ENCODE results near the gene KIAA1217. TPM values are rescaled to one million over a fixed set of nuclear protein-coding genes. Genes with fewer than 3 reads are reported as not detected.

KIAA1217 gene
- total RNA-seq, 2 experiments from 2014 or later: 0.67 to 1.3 TPM

DNA sequence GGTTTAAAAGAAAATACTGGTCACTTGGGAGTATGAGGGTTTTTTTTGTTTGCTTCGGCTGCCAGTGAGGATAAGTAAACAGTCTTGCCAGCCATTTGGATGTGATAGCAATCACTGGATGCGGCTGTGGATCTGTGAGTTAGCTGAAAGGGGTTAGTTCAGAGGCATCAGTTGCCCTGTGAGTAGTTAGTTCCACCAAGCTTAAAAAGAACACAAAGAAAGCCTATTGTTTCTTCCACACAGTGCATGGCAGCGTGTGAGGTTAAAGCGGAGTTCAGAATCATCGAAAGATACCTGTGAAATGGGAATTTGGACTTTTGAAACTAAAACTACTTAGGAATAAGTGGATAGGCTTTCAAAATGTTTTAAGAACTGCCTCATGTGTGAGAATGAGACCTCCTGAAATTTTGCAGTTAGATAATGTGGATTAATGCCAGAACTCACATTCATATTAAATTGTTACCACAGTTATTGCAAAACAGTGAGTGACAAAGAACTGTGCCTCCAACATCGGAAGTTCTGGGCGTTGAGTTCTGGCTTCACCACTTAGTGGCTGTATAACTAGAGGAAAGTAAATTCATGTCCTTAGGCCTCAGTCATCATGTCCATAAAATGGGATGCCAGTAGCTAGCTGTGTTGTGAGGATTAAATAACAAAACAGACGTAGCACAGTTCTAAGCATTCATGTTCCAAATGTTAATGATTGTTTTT is 31.3 kb downstream of the KIAA1217 start:
- no peaks in the 10 kb centered on the region for H3K36me3 Mint-ChIP-seq (ENCODE audit: low read depth)
- POLR2A ChIA-PET: no interaction called here

DNA sequence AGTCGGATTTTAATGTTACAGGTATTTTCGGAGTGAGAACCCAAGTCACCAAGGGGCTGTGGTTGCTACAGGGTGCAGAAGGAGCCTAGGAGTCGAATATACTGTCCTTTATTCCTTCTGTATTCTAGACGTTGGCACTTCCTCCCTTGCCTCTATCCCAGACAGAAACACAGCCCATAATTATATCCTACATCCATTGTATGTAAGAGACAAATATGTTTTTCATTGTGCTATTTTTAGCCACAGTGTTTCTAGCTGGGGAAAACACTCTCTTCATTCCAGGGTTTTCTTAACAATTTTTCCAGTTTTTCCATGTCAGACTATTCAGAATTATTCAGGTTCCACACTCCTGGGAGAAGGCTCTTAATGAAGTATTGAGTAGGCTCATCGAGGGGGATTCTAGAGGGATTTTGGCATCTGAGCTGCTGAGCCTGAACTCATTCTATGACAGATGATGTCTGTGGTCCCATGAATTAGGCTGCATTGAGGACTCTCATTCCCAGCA is 32.6 kb downstream of the KIAA1217 start:
- intact Hi-C loops (cut with micrococcal nuclease): no loop called here
- CTCF ChIA-PET: no interaction called here
- Mint-ChIP-seq H3K4me3 (no peak overlapping the region), H3K27me3 (peaks cover 9% of the 10 kb centered on the region), H3K4me1 (ENCODE audit: low read depth) (no peaks in the 10 kb centered on the region), H3K27ac (no peak overlapping the region), H3K9me3 (peaks cover 2% of the 10 kb centered on the region), H3K36me3 (ENCODE audit: low read depth) (no peaks in the 10 kb centered on the region)
- POLR2A ChIA-PET: no interaction called here
- ATAC-seq (no peak), DNase-seq (no peak)
- TF ChIP-seq, protein P1, sequence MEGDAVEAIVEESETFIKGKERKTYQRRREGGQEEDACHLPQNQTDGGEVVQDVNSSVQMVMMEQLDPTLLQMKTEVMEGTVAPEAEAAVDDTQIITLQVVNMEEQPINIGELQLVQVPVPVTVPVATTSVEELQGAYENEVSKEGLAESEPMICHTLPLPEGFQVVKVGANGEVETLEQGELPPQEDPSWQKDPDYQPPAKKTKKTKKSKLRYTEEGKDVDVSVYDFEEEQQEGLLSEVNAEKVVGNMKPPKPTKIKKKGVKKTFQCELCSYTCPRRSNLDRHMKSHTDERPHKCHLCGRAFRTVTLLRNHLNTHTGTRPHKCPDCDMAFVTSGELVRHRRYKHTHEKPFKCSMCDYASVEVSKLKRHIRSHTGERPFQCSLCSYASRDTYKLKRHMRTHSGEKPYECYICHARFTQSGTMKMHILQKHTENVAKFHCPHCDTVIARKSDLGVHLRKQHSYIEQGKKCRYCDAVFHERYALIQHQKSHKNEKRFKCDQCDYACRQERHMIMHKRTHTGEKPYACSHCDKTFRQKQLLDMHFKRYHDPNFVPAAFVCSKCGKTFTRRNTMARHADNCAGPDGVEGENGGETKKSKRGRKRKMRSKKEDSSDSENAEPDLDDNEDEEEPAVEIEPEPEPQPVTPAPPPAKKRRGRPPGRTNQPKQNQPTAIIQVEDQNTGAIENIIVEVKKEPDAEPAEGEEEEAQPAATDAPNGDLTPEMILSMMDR (IDR thresholded peaks at IDR 0.05): no peak

More for the DNA sequence above, 31.3 kb downstream of the KIAA1217 start:
- Mint-ChIP-seq H3K9me3 (peaks cover 2% of the 10 kb centered on the region), H3K4me3 (no peak overlapping the region), H3K27me3 (peaks cover 9% of the 10 kb centered on the region), H3K27ac (no peak overlapping the region), H3K4me1 (ENCODE audit: low read depth) (no peaks in the 10 kb centered on the region)
- CTCF ChIA-PET: no interaction called here
- no peak for DNase-seq
- TF ChIP-seq, protein P1 (IDR thresholded peaks at IDR 0.05): no peak
- ATAC-seq: no peak
- intact Hi-C loops (cut with micrococcal nuclease): no loop called here

DNA sequence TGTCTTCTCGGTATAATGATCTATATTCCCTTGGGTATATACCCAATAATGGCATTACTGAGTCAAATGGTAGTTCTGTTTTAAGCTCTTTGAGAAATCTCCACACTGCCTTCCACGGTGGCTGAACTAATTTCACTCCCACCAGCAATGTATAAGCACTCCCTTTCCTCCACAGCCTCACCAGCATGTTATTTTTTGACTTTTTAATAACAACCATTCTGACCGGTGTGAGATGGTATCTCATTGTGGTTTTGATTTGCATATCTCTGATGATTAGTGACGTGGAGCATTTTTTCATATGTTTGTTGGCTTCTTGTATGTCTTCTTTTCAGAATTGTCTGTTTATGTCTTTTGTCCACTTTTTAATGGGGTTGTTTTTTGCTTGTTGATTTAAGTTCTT is 33.6 kb downstream of the KIAA1217 start:
- Mint-ChIP-seq H3K9me3 (peaks cover 2% of the 10 kb centered on the region), H3K36me3 (ENCODE audit: low read depth) (no peaks in the 10 kb centered on the region), H3K27ac (no peak overlapping the region), H3K4me1 (ENCODE audit: low read depth) (no peaks in the 10 kb centered on the region), H3K27me3 (peaks cover 7% of the 10 kb centered on the region), H3K4me3 (no peak overlapping the region)
- no peak for ATAC-seq
- POLR2A ChIA-PET: no interaction called here
- CTCF ChIA-PET: interaction anchor here (1.1 kb wide), 1 partner anchor 315 kb away, joined by 3 read pairs; no protein-coding TSS in a partner anchor
- TF ChIP-seq, protein P1 (IDR thresholded peaks at IDR 0.05): no peak
- intact Hi-C loops (cut with micrococcal nuclease): no loop called here
- no peak for DNase-seq

DNA sequence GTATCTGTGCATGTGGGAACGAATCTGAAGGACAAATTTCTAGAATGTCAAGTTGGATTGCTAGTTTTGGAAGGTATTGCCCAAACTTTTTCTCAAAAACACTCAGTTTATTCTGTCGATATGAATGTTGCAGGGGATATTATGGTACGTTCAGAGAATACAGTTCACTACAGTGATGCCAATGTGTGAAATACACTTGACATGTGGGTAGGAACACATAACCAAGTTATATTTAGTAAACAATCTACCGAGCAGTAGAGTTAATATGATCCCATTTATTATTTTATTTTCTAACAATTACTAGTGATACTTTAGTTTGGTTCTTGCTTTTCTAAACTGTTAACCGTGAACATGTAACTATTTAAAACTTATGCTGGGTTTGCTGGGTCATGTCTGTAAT is 37.4 kb downstream of the KIAA1217 start:
- ChIA-PET POLR2A (no interaction called here), CTCF (no interaction called here)
- H3K4me1 Mint-ChIP-seq (ENCODE audit: low read depth): no peaks in the 10 kb centered on the region
- no peak overlapping the region for H3K4me3 Mint-ChIP-seq
- H3K27ac Mint-ChIP-seq: no peak overlapping the region
- H3K9me3 Mint-ChIP-seq: no peaks in the 10 kb centered on the region
- H3K36me3 Mint-ChIP-seq (ENCODE audit: low read depth): no peaks in the 10 kb centered on the region
- intact Hi-C loops (cut with micrococcal nuclease): no loop called here
- DNase-seq: no peak
- TF ChIP-seq, protein P1 (IDR thresholded peaks at IDR 0.05): no peak
- H3K27me3 Mint-ChIP-seq: peaks cover 6% of the 10 kb centered on the region
- ATAC-seq: no peak

DNA sequence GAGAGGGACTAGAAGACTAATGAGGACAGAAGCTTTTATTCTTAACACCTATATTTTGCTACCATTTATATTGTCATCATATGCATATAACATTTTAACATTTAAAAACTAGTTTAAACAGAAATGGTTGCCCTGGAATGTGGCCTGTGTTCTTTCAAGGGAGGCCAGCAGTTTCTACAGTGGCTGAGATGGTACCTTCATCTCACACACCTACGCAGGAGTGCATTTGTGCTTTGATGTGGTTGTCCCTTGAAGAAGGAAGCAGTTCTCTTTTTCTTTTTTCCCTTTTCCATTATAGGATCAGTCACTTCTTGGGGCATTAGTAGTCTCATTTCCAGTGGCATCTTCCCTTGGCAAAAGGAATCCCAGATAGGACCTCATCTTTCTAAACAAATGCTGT is 38.9 kb downstream of the KIAA1217 start:
- no peak overlapping the region for H3K4me3 Mint-ChIP-seq
- ATAC-seq (no peak), DNase-seq (no peak)
- intact Hi-C loops (cut with micrococcal nuclease): no loop called here
- H3K36me3 Mint-ChIP-seq (ENCODE audit: low read depth): no peaks in the 10 kb centered on the region
- ChIA-PET POLR2A (no interaction called here), CTCF (no interaction called here)
- H3K9me3 Mint-ChIP-seq: no peaks in the 10 kb centered on the region
- TF ChIP-seq, protein P1 (IDR thresholded peaks at IDR 0.05): no peak
- H3K27me3 Mint-ChIP-seq: peaks cover 2% of the 10 kb centered on the region
- no peaks in the 10 kb centered on the region for H3K4me1 Mint-ChIP-seq (ENCODE audit: low read depth)
- no peak overlapping the region for H3K27ac Mint-ChIP-seq
